Activated CD4-positive, CD25-positive, alpha-beta regulatory T cell treated with anti-CD3 and anti-CD28 coated beads, Interleukin-2, amount 50 U/mL, for 16 hours (primary cell): ENCODE measurements around the gene RPH3AL.

Experiments
- DNase-seq: peaks from one replicate; pipeline ENCODE4 v3.0.0-alpha.2; 2020; ENCODE audit warnings: low read depth, low spot score

The RPH3AL gene

DNA sequence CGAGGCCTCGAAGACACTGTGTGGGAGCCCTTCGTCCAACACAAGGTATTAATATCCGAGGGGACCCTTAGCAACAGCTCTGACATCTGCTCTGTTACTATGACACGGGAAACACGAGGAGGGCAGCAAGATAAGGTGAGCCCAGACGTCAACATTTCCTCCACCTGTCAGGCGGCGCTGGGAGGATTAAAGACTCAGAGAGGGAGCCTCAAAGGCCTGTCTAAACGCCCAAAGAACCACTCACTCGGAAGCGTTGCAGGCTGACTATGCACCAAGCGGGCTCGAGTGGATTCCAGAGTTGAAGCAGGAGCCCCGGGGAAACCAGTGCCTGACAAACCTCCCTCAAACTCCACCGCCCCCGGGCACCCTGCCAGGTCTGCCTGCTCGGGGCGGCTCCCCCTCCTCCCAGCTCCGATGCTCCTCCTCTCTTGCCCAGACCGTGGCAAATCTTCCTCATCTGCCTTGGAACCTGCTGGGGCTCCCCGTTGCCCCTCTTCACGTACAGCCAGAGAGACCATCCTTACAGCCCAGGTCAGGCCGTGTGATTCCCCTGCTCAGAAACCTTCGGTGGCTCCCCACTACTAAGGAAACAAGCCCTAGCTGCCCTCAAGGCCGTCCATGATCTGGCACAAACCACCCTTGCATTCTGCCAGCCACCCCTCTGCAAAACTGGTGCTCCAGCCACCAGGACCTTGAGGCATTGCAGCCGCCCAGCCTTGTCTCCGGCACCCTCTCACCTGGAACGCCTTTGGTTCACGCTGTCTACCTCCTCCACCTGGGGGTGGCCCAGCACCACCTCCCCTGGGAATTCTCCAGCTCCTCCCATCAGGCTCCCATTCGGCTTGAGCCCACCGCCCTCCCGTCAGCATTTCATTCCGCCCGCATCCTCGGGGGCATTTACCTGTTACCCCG lies 16.2 kb downstream of the RPH3AL start:
- DNase-seq = no peak

DNA sequence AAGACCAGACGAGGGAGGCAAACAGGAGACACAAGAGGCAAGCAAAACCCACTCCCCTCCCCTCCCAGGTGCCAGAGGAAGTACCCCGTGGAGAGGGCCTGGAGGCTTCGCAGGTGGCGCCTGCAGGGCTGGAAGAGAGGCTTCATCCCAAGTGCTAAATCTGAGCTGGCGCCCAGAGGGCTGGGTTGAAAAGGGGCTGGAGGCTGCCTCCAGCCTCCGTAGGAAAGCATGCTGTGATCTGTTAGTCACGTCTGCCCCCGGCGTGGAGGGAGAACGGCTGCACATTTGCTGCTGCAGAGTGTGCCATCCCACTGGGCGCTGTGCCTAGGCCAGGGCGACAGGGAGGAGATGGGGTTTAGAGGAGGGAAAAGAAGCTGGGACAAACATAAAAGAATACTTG lies 16.9 kb downstream of the RPH3AL start:
- no peak for DNase-seq

DNA sequence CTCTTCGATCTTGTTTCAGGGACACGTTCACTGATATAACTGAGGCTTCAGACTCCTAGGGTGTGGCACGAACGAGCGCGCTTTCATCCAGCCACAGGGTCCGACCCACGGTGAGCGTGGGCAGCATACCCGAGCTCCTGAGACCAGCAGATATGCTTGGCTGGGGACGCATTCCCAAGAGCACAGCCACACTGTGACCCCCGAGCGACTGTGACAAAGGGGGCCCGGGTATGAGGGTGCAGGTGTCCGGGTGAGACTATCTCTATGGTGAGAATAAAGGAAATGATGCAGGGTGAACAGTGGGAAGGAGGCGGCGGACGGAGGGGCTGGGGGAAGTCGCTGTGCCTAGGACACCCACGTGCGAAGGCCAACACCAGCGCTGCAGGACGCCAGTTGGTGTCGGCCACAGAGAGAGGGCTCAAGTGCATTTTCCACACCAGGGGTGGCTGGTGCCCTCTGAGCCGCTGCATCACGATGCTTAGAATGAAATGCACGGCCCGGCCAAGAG lies 17.6 kb downstream of the RPH3AL start:
- DNase-seq = no peak

DNA sequence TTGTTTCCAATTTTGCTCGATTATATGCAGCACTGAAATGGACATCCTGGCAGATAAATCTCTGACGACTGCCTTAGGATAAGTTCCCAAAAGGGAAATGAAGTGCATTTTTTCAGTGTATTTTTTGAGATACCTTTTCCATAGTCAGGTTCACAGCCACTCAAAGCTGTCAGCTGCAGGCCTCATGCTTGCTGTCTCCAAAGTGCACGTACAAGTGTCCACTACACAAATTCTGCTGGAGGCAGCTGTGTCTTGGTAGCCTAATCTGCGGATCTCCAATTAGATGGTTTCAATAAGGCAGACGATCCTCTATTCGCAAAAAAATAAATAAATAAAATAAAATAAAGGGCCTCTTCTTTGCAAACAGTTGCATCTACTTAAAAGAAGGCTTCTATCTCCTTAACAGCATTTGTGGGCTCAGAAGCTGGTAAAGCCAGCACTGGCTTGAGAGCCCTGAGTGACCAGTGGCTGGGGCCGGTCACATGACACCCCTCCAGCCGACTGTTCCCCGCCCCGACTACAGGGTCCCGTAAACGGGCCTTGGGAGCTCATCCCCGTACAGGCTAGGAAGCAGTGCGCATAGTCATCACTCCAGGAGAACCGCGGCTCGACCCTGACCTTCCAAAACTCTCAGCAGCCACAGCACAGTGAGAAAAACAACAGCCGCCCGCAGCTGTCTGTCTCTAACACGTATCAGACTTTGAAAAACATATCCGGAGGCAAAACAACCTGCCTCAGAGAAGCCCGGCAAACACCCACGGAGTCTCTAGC lies 18.8 kb downstream of the RPH3AL start:
- no peak for DNase-seq

DNA sequence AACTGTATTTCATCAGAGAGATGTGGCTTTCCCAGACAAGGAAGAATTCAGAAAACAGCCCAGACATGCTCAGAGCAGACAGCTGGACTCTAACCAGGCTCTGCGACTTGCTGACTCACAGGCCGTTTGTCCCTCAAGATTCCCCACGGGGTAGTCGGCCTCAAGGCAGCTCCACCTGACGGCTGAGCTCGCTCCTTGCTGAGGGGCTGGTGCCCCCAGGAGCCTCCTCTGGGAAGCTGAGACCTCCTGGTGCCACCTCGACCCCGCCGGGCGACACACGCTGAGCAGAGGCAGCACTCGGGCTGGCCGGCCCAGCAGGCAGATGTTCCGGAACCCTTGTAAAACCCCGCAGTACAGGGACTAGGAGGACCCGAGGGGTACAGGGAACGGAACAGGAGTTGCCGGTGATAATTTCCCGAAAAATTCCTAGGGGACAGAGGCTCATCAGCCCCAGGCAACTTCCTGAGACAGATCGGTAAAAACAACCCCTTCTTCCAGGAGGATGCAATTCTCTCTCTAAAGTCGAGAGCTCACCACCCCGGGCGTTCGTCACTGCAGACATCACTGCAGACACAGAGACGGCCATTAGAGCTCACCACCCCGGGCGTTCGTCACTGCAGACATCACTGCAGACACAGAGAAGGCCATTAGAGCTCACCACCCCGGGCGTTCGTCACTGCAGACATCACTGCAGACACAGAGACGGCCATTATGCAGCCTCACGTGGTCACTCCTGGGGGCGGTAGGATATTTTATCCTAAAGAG lies 19.9 kb downstream of the RPH3AL start:
- DNase-seq = no peak

DNA sequence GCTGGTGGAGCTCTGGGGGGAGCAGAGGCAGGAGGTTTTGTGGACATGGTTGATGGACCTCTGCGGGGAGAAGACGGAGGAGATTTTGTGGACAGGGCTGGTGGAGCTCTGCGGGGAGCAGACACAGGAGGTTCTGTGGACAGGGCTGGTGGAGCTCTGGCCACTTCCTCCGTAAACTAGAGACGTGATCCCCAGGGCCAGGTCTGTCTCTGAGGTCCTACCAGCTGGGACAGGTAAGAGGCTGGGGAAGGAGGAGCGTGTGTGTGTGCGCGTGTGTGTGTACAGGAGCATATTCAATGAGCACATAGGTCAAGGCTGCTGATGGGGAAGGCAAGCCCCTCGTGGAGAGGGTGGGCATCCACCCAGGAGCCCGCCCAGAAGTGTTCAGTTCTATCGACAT lies 20.6 kb downstream of the RPH3AL start:
- no peak for DNase-seq

DNA sequence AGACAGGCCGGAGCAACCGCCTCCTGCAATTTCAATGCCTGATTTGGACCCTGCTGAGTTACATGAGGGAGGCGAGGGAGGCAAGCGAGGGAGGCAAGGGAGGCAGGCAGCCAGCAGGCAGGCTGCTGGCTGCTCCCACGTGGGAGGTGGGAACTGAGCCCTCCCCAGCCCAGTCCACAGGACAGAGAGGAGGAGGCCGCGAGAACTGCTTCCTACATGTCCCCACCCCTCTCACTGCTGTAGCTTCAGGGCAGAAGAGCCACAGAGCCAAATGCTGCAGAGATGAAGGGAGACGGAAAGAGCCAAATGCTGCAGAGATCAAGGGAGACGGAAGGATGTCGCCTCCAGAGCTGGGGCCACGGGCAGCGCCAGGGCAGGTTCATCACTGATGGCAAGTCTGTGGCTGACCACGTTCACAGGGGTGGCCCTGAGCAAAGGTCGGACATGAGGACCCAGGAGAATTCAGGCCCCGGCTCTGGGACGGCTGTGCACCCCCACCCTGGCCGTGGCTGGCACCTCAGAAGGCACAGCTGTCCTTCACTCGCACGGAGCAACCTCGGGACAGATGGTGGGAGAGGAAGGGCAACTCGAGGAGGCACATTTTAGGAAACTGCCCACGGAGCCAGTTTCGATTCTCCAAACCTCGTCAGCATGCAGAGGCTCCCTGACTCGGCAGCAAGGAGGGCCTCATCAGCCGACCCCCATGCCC lies 21.5 kb downstream of the RPH3AL start:
- DNase-seq = no peak

DNA sequence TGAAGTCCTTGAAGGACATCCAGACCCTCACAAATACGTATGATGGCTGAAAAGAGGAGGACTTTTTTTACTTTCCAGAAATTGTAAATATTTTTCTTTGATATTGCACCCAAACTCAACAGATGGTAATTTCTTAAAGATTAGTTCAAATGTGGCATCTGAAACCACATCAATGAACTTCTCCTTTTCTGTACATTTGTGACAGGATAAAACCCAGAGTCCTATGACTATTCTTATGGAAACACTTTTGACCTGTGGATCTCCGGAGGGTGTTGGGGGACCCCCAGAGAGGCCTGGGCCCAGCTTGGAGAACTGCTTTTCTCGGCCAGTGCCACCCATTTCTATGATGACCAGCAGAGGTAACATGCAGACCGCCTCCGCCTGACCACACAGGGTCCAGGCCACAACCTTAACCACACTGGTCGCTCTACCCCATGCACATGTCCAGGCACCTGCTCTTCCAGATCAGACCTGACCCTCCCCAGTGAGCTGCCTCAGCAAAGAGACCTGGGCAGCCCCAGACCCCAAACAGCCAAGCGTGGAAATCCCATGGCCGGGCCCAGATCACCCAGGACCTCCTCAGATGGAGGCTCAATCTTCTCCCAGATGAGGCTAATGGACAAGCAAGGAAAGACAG lies 22.7 kb downstream of the RPH3AL start:
- no peak for DNase-seq

DNA sequence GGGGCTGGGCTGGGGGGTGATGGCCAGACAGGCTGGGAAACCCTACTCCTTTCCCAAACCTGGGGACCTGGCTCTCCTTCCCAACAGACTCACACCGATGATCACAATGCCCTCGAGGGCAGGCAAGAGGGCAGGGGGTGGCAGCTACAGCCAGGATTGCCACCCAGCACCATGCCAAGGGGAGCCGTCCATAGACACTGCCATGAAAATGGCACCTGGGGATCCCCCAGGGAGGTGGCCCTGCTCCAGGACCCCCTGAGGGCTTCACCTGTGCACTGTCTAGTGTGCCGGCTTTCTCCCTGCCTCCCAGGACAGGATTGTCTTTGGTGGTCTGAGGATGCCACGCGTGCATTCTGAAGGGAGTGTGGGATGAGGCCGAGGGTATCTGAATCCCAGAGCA lies 24.6 kb downstream of the RPH3AL start:
- DNase-seq = no peak

DNA sequence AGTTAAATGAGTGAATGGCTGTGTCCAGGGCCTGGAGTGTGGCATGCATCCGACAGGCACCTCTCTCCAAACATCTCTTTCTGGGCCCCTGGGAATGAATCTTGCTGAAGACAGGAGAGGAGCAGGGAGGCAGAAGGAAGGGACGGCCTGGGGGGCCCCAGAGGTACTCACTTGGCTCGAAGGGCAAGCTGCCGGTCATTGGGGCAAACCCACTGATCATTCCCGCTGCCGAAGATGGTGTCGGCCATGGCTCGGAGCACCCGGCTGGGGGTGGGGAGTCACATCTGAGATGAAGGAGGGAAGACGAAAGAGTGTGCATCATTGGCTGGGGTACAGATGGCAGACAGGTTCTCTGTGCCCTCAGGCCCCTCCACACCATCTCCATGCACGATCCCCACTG lies 25.3 kb downstream of the RPH3AL start:
- DNase-seq = no peak

DNA sequence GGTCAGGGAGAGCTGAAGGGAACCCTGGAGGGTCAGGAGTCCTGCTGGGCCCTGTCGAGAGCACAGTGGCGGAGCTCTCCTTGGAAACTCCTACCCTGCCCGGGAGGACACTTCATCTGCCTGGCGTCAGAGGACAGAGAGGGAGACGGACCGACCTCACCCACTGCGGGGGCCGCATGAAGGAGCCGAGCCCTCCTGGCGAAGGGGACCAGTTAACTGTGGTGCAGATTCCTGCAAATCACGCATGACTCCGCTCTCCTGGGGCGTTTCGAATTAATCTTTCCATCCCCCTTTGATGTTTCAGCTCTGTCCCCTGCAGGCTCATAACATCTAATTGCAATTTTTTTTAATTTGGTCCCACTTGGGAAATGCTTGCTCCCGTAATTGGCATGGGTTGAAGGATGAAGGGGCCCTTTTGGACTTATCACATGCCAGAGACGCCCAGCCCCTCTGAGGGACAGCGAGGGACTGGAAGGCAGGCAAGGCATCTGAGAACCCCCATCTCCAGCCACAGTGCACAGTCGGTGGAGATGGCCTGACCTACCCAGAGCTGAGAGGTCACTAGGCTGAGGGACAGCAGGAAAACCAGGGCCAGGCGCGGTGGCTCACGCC lies 26.5 kb downstream of the RPH3AL start:
- DNase-seq = no peak

DNA sequence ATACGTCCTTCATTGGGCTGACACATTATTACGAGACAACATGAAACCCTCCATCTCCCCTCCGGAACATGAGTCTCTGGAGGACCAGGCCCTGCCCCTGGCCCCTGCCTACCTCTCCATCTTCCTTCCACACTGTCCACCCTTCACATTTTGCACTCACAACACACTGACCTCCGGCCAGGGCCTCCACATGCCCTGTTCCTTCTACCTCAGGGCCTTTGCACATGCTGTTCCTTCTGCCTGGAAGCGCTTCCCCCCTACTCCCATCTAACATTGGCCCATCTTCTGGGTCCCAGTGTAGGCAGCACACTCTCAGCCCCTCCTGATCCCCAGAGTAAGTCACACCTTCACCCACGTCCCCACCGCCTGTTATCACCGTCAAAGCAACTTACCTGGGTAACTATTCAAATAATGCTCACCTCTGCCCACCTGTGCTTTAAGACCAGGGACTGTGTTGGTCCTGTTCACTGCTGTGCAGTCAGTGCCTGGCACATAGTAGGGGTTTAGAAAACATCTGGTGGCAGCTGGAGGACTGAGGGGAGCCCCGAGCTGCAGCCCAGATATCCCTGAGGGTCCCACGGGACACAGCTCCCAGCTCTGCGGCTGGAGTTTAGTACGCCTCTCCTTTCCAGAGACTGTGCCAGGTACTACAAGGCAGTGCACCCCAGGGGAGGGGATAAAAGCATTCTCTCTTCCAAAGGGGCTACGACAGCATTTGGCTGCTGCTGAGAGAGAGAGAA lies 27.2 kb downstream of the RPH3AL start:
- no peak for DNase-seq

DNA sequence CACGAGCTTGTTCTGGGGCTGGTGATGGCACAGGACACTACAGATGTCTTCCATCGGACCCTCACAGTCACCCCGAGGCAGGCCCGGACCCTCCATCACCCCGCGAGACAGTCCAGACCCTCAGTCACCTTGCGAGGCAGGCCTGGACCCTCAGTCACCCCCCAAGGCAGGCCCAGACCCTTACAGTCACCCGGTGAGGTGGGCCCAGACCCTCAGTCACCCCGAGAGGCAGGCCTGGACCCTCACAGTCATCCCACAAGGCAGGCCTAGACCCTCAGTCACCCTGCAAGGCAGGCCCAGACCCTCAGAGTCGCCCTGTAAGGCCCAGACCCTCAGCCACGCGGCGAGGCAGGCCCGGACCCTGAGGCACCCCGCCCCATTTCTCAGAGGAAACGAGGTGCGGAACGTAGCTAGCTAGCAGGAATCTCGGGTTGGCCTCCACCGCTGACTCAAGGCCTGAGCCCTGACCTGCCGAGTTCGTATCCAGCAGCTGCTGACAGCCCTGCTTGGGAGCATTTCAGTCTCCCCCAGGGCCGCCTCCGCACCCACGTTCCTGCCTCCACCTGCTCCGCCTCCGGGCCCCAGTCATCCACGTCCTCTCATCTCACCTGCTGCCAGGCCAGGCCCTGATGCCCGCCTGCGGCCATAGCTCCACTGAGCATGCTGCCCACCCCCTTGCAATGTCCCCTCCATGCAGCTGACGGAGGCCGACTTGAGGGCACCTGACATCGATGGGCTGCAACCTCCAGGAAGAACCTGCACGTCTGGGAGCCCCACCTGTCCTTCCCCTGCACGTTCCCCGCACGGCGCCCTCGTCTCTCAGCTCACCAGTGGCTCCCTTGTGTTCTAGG lies 28.7 kb downstream of the RPH3AL start:
- no peak for DNase-seq

DNA sequence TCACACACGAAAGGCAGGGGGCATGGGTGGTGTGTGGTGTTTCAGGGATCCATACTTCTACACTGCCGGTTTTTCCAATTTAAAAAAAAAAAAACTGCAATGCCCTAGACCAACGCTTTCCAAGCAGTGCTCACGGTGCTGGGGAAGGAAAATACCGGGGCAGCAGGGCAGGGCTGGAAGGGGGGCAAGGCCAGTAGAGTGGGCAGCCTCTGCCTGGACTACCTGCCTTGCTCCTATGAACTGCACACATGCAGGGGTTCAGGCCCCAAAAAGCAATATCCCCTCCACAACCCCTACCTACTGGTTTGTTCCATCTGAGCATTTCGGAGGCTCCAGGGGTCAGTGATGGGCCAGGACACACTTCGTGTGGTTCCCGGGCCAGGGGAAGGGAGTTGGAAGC lies 29.4 kb downstream of the RPH3AL start:
- no peak for DNase-seq

DNA sequence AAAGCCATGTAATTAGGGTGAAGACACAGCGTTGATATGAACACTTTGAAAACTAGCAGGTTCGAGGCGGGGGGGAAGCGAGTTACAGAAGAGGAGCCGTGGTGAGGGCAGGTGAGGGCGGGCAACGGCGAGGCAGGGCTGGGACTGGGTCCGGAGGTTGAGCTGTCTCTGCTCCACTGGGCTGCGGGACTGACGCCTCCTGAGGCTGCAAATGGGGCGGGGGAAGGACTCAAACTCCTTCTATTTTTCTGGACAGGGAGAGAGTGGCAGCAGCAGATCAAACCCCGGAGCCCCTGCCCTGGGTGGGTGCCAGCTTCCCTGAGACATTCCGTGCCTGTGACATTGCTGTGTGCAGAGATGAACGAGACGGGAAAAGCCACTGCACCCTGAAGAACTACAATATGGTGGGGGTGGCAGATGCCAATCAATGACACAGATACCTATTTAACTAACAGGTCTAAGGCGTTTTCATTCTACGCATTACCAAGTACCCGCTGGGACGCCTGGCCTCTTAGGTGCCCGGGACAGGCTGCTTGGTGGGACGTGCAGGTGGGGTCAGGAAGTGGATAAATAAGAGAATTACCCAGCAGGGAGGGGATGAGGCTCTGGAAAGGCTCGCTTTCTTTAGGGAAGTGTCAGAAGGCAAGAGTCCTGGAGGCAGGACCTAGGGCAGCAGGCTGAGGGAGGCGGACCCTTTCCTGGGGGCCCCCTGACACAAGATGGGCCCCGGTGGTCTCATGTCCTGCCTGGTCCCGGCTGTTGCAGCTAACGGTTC lies 30.4 kb downstream of the RPH3AL start:
- no peak for DNase-seq

DNA sequence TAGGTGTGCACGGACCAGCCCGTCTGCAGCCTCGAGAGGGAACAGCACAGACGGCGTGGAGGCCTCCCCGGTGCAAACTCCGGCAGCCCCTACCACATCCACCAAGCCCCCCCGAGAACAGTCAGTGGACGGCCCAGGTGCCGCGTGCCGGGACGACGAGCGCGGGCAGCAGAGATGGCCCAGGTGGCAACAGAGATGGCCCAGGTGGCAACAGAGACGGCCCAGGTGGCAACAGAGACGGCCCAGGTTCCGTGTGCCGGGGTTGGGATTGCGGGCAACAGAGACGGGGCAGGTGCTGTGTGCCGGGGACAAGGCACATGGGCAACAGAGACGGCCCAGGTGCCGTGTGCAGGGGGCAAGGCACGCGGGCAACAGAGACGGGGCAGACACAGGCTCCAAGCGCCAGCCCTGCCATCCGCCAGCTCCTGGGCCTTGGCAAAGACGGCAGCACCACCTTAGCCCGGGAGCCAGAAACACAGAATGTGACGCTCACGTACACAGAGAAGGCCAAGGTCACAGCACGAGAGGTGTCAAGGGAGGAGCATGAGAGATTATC lies 31.1 kb downstream of the RPH3AL start:
- no peak for DNase-seq

DNA sequence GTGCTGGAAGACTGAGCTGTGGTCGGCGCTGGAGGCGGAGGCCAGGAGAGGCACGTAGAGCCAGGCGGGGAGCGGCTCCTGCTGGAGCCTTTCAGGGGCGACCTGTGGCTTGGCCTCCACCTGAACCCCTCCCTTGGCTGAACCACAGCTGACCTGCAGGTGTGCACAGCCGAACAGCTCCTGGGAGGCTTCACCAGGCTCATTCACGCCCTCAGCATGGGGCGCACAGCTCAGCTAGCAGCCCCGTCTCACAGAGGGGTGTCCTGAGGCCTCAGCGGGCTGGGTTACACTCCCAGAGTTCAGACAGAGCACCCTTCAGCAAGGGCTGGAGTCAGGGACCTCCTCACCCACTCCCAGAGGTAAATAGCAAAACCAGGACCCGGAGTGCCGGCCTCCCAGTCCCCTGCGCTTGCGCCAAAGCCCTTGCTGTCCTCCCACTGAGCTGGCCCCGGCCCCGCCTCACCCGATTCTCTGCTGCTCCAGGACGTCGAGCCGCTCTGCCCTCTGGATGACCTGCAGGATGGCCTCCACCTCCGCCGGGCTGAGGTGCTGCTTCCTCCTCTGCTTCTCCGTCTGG lies 31.7 kb downstream of the RPH3AL start:
- no peak for DNase-seq
